K562 (cell line): Measurements from ENCODE around the gene NUDT22. TPM values are rescaled to one million over a fixed set of nuclear protein-coding genes. Genes with fewer than 3 reads are reported as not detected.

Experiments
- CBX1 ChIP-seq: sonication (generic); IDR thresholded peaks from 2 replicates; pipeline ENCODE4 v1.6.1; 2016; ENCODE audit warnings: antibody characterized with exemption, low read depth, mild to moderate bottlenecking
- CHD2 ChIP-seq: IDR thresholded peaks from 2 replicates; pipeline ENCODE4 v1.6.1; 2011; ENCODE audit warnings: low read depth, low read length
- IRF2 ChIP-seq: sonication (generic); formaldehyde crosslinking; IDR thresholded peaks from 2 replicates; pipeline ENCODE4 v1.8.1; 2022; ENCODE audit warnings: mild to moderate bottlenecking, missing genetic modification reagents
- MTA3 ChIP-seq: fragments of 450-650 bp; formaldehyde crosslinking; IDR thresholded peaks from 2 replicates; pipeline ENCODE4 v1.6.1; 2017; ENCODE audit warnings: mild to moderate bottlenecking, borderline replicate concordance
- NCOA1 ChIP-seq: fragments of 450-650 bp; IDR thresholded peaks from 2 replicates; pipeline ENCODE4 v1.6.1; 2016; ENCODE audit warnings: low read depth
- TARDBP ChIP-seq: fragments of 450-650 bp; IDR thresholded peaks from 2 replicates; pipeline ENCODE4 v1.6.1; 2016
- ZNF217 ChIP-seq: sonication (generic); formaldehyde crosslinking; IDR thresholded peaks from 2 replicates; pipeline ENCODE4 v1.8.0; 2022; ENCODE audit warnings: mild to moderate bottlenecking, missing genetic modification reagents
- ZNF764 ChIP-seq: fragments of 250-450 bp; sonication (Bioruptor Pico); IDR thresholded peaks from 2 replicates; pipeline ENCODE4 v1.4.0; 2020; ENCODE audit warnings: low read depth, mild to moderate bottlenecking, moderate library complexity
- polyA plus RNA-seq, 8 experiments: library from polyadenylated mRNA; depleted of rRNA in 4 of 8; stranded (reverse) in 5 of 8; unstranded in 3 of 8; fragments of >200 nt; fragmentation: Nextera tagmentation in 2 of 8; fragmentation: Illumina TruSeq in 1 of 8; extraction: Ambion mirVana in 2 of 8; extraction: Trizol in 1 of 8; gene quantifications; 2 replicates each; pipeline versions ENCODE4 v1.2.1 to v1.2.3, GENCODE V29; 2011 to 2014; ENCODE audit warnings: inconsistent platforms in 1 of 8, missing spikeins in 1 of 8
- total RNA-seq, 7 experiments: library from RNA; depleted of rRNA in 6 of 7; stranded (reverse); fragments of >200 nt in 6 of 7; fragmentation: Illumina TruSeq in 2 of 7; extraction: Trizol in 2 of 7; gene quantifications; 2 replicates each; pipeline versions ENCODE4 v1.2.1 to v1.2.3, GENCODE V29; 2011 to 2021; ENCODE audit warnings: low replicate concordance in 1 of 7
- TF ChIP-seq, protein P1 (sequence below): sonication (generic); formaldehyde crosslinking; IDR thresholded peaks from 2 replicates; pipeline ENCODE4 v1.8.0; 2022; ENCODE audit warnings: mild to moderate bottlenecking, missing genetic modification reagents
- TF ChIP-seq, protein P2 (sequence below), 2 experiments: fragments of 450-650 bp in 1 of 2; IDR thresholded peaks; 2 replicates each; pipeline ENCODE4 v1.6.1; 2011 to 2017; ENCODE audit warnings: low read depth in 2 of 2, antibody characterized with exemption in 1 of 2, borderline replicate concordance in 1 of 2, low read length in 1 of 2, mild to moderate bottlenecking in 1 of 2, mixed read lengths in 1 of 2; ENCODE audit not compliant: control insufficient read depth in 1 of 2
- TF ChIP-seq, protein P3 (sequence below): fragments of 250-450 bp; sonication (Bioruptor Pico); IDR thresholded peaks from 2 replicates; pipeline ENCODE4 v1.4.0; 2020; ENCODE audit warnings: borderline replicate concordance
- TF ChIP-seq, protein P4 (sequence below): sonication (generic); formaldehyde crosslinking; IDR thresholded peaks from 2 replicates; pipeline ENCODE4 v1.8.1; 2023; ENCODE audit warnings: mild to moderate bottlenecking, missing genetic modification reagents
- TF ChIP-seq, protein P5 (sequence below), 2 experiments: IDR thresholded peaks in 1 of 2; conservative IDR thresholded peaks in 1 of 2; 2 replicates each; pipeline ENCODE4 v1.6.1; 2016; ENCODE audit warnings: low read depth in 2 of 2, mild to moderate bottlenecking in 1 of 2, missing compliant biosample characterization in 1 of 2, missing genetic modification characterization in 1 of 2, moderate library complexity in 1 of 2

NUDT22 gene
- total and polyA plus RNA-seq, 9 of the 15 experiments (the other 6 are each of a cell fraction or from before 2014, with no cell fraction given) = 6.3 to 92.6 (median 37.4) TPM

DNA sequence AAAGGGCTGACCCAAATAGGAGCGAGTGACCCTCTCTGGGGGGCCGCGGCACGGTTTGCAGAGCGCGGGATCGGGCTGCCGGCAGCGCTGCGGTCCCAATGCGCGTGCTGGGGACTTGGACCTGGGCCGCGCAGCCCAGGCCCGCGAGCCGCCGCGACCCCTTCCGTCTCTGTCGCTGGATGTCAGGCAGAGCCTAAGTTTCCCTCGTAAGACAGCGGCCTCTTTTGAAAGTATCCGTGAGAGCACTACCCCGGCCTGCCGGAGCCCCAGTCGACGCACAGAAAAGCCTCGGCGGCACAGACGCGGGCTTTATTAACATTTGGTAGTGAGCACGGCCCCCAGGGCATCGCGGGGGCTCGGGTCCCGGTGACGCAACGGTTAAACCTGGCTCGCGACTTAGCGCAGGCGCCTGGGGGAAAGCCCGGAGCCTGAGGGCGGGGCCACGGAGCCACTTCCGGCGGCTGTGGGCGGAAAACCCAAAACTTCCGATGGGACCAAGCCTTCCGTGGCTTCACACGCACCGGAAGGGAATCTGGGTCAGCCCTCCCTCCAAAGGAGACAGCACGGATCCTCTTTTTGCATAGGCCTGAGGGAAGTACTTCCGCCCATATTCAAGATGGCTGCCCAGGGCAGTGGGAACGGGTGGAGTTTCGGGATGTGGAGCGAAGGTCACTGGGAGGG, 43.6 kb downstream of the NUDT22 start (continued):
- TF ChIP-seq, protein P1, sequence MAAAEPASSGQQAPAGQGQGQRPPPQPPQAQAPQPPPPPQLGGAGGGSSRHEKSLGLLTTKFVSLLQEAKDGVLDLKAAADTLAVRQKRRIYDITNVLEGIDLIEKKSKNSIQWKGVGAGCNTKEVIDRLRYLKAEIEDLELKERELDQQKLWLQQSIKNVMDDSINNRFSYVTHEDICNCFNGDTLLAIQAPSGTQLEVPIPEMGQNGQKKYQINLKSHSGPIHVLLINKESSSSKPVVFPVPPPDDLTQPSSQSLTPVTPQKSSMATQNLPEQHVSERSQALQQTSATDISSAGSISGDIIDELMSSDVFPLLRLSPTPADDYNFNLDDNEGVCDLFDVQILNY (CRISPR knock-in tag) = no peak; the same call in 1 of the 2 replicates
- TF ChIP-seq ZNF217 (CRISPR knock-in tag) (no peak), MTA3 (peak; percentile 82), IRF2 (CRISPR knock-in tag) (no peak), NCOA1 (peak; percentile 93), CBX1 (peak; percentile 81; the same call in 1 of the 2 replicates), ZNF764 (CRISPR knock-in tag) (no peak), CHD2 (no peak), TARDBP (no peak)
- TF ChIP-seq, protein P2, sequence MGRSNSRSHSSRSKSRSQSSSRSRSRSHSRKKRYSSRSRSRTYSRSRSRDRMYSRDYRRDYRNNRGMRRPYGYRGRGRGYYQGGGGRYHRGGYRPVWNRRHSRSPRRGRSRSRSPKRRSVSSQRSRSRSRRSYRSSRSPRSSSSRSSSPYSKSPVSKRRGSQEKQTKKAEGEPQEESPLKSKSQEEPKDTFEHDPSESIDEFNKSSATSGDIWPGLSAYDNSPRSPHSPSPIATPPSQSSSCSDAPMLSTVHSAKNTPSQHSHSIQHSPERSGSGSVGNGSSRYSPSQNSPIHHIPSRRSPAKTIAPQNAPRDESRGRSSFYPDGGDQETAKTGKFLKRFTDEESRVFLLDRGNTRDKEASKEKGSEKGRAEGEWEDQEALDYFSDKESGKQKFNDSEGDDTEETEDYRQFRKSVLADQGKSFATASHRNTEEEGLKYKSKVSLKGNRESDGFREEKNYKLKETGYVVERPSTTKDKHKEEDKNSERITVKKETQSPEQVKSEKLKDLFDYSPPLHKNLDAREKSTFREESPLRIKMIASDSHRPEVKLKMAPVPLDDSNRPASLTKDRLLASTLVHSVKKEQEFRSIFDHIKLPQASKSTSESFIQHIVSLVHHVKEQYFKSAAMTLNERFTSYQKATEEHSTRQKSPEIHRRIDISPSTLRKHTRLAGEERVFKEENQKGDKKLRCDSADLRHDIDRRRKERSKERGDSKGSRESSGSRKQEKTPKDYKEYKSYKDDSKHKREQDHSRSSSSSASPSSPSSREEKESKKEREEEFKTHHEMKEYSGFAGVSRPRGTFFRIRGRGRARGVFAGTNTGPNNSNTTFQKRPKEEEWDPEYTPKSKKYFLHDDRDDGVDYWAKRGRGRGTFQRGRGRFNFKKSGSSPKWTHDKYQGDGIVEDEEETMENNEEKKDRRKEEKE (IDR thresholded peaks at IDR 0.05; ENCODE audit: borderline replicate concordance in 1 of 2, control insufficient read depth in 1 of 2, low read depth in 2 of 2, low read length in 1 of 2) = peak in 1 of 2 experiments; percentile 78; a peak in 2 of 4 replicates
- TF ChIP-seq, protein P3, sequence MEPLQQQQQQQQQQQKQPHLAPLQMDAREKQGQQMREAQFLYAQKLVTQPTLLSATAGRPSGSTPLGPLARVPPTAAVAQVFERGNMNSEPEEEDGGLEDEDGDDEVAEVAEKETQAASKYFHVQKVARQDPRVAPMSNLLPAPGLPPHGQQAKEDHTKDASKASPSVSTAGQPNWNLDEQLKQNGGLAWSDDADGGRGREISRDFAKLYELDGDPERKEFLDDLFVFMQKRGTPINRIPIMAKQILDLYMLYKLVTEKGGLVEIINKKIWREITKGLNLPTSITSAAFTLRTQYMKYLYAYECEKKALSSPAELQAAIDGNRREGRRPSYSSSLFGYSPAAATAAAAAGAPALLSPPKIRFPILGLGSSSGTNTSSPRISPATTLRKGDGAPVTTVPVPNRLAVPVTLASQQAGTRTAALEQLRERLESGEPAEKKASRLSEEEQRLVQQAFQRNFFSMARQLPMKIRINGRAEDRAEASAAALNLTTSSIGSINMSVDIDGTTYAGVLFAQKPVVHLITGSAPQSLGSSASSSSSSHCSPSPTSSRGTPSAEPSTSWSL (CRISPR knock-in tag) = no peak
- TF ChIP-seq, protein P4, sequence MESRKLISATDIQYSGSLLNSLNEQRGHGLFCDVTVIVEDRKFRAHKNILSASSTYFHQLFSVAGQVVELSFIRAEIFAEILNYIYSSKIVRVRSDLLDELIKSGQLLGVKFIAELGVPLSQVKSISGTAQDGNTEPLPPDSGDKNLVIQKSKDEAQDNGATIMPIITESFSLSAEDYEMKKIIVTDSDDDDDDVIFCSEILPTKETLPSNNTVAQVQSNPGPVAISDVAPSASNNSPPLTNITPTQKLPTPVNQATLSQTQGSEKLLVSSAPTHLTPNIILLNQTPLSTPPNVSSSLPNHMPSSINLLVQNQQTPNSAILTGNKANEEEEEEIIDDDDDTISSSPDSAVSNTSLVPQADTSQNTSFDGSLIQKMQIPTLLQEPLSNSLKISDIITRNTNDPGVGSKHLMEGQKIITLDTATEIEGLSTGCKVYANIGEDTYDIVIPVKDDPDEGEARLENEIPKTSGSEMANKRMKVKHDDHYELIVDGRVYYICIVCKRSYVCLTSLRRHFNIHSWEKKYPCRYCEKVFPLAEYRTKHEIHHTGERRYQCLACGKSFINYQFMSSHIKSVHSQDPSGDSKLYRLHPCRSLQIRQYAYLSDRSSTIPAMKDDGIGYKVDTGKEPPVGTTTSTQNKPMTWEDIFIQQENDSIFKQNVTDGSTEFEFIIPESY (CRISPR knock-in tag) = no peak
- TF ChIP-seq, protein P5, sequence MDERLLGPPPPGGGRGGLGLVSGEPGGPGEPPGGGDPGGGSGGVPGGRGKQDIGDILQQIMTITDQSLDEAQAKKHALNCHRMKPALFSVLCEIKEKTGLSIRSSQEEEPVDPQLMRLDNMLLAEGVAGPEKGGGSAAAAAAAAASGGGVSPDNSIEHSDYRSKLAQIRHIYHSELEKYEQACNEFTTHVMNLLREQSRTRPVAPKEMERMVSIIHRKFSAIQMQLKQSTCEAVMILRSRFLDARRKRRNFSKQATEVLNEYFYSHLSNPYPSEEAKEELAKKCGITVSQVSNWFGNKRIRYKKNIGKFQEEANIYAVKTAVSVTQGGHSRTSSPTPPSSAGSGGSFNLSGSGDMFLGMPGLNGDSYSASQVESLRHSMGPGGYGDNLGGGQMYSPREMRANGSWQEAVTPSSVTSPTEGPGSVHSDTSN (CRISPR knock-in tag; IDR thresholded peaks at IDR 0.05; ENCODE audit: low read depth) = no peak
- TF ChIP-seq, protein P5 (tag; conservative IDR thresholded peaks at IDR 0.05; ENCODE audit: low read depth) = no peak
